Retinal pigment epithelial cell (primary cell): ENCODE data around the gene TUBA4A.

Source experiments
- DNase-seq: peaks from one replicate; pipeline ENCODE4 v3.0.0-alpha.2; 2010; ENCODE audit warnings: low read depth
- H3K4me3 ChIP-seq: 2 replicates; pipeline ENCODE4 v1.5.1; 2011; ENCODE audit warnings: mild to moderate bottlenecking, low read length, control low read depth, moderate library complexity
- TF ChIP-seq, protein P1 (sequence below): conservative IDR thresholded peaks from 2 replicates; pipeline ENCODE4 v1.5.1; 2011; ENCODE audit warnings: low read depth, low read length, control low read depth, inconsistent platforms

The TUBA4A gene

DNA sequence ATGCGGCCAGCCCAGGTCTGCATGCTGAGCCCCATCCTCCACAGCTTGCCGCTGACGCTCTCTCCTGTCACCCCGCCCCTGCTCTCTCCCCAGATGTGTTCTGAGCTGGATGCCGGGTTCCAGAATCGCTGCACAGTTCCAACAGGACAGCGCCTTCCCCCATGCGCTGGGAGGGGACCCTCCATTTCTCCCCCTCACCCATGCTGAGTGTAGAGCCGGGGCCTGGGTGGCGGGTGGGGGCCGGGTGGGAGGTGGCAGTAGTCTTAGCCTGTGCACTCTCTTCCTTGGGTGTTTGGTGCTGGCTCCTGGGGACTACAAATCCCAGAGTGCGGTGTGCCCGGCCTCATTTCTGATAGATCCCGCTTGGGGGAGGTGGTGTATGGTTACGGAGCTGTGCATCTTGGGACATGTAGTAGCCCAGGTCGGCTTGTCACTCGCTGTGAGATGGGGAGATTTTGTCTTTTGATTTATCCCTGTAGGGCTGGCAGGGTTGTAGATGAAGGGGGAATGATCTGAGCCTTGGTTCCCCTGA lies 32.2 kb upstream of the TUBA4A start:
- no peak for DNase-seq
- H3K4me3 ChIP-seq, result no peak overlapping the region
- TF ChIP-seq, protein P1, sequence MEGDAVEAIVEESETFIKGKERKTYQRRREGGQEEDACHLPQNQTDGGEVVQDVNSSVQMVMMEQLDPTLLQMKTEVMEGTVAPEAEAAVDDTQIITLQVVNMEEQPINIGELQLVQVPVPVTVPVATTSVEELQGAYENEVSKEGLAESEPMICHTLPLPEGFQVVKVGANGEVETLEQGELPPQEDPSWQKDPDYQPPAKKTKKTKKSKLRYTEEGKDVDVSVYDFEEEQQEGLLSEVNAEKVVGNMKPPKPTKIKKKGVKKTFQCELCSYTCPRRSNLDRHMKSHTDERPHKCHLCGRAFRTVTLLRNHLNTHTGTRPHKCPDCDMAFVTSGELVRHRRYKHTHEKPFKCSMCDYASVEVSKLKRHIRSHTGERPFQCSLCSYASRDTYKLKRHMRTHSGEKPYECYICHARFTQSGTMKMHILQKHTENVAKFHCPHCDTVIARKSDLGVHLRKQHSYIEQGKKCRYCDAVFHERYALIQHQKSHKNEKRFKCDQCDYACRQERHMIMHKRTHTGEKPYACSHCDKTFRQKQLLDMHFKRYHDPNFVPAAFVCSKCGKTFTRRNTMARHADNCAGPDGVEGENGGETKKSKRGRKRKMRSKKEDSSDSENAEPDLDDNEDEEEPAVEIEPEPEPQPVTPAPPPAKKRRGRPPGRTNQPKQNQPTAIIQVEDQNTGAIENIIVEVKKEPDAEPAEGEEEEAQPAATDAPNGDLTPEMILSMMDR, result no peak

DNA sequence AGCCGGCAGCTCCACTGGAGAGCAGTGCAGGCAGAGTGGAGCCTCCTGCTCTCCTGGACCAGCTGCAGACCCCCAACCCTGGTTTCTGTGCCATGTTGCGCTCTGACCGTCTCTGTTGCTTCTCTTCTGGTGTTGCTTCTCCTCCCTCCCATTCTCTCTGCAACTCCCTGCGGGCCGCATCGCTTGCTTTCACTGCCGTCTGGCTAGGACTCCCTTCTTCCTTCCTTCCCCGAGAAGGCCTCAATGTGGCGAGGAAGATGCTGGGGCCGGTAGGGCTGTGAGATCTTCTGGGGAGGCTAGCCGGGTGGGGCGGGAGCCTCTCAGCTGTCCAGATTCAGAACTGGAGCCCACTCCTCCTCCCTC lies 31.6 kb upstream of the TUBA4A start:
- H3K4me3 ChIP-seq, result no peak overlapping the region
- TF ChIP-seq, protein P1, result no peak

DNA sequence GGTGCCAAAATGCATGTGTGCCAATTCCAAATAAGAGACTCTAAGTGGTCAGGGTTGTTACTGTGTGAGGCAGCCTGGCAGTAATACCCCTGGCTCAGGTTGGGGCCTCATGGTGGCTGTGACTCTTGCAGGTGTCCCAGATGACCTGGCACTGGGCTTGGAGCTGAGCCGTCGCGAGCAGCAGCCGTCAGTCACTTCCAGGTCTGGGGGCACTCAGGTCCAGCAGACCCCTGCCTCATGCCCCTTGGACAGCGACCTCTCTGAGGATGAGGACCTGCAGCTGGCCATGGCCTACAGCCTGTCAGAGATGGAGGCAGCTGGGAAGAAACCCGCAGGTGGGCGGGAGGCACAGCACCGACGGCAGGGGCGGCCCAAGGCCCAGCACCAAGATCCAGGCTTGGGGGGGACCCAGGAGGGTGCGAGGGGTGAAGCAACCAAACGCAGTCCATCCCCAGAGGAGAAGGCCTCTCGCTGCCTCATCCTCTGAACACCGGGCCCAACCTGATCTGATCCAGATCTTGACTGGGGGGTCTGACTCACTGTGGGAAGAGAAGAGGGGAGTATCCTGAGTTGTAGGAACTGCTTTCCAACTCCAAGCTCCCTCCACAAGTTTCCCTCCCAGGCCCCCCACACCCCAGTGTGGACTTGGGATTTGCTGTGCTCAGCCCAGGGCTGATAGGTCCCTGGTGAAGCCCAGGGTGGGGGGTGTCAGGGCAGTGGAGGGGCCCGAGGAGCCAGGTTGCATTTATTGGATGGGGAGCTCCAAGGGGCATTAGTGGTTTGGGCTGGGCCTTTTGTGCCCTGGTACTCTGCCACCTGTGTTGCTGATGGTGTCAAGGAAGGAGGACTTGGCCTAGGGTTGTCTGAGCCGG lies 31.0 kb upstream of the TUBA4A start:
- no peak for DNase-seq
- TF ChIP-seq, protein P1, result no peak
- H3K4me3 ChIP-seq, result no peak overlapping the region

More for the DNA sequence above, 31.6 kb upstream of the TUBA4A start:
- no peak for DNase-seq

DNA sequence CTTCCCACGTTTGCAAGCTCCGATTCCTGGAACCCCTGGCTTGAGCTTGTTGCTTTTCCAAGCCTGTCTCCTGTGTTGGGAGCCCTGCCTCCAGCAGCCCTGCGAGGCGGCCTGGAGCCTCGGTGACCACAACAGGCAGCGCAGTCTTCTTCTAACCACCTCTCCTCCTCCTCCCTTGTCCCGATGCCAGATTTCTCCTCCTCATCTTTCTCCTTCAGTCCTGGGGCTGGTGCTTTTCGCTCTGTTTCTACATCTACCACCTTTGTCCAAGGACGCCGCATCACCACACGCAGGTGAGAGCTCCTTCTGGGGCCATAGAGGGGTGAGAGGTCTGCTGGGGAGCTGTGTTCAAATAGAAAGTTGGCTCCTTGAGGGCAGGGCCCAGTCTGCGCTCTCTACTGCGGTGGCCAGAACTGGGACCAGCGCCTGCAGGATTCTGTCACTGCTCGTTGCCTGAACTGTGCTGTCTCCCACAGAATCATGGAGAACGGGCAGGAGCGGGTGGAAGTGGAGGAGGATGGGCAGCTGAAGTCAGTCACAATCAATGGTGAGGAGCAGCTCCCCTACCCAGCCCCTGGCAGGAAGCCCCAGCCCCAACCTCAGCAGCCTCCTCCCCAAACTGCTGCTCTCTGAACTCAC lies 29.3 kb upstream of the TUBA4A start:
- H3K4me3 ChIP-seq, result no peak overlapping the region
- TF ChIP-seq, protein P1, result no peak
- DNase-seq, result no peak

DNA sequence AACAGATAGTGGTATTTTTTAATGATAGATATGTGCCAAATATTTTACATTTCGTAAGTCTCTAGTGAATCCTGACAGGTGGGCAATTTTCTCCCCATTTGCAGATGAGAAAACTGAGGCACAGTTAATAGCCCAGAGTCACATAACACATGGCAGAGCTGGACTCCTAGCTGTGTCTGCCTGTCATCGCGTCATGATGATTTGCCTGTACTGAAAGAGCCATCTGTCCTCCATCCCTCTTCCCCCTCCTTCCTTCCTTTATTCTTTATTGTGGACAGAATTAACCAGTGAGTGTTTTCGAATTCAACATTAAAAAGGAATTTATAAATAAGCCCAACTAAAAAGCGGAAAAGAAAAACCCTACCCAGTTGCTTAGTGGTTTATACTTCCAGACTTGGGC lies 28.7 kb upstream of the TUBA4A start:
- TF ChIP-seq, protein P1, result no peak
- no peak overlapping the region for H3K4me3 ChIP-seq
- DNase-seq, result no peak

DNA sequence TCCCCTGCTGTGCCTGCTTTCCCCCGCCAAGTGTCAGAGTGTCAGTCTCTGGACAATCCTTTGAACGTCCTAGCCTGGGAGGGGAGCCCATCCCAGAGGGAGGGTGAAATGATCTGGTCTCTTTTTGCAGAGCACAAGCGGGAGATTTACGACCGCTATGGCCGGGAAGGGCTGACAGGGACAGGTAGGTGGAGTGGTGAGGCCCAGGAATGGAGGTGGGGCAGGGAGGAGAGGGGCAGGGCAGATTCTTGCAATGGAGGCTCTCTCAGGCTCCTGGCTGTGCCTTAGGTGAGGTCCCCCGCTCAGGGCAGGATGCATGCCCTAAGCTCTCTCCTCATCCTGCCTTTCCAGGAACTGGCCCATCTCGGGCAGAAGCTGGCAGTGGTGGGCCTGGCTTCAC lies 27.9 kb upstream of the TUBA4A start:
- no peak overlapping the region for H3K4me3 ChIP-seq
- DNase-seq, result no peak
- TF ChIP-seq, protein P1, result no peak
